HepG2 (cell line): ENCODE measurements around the gene MSANTD1. TPM values are rescaled to one million over a fixed set of nuclear protein-coding genes. Genes with fewer than 3 reads are reported as not detected.

Experiments
- AHR ChIP-seq: IDR thresholded peaks from 2 replicates; pipeline ENCODE4 v1.6.1; 2018; ENCODE audit warnings: missing genetic modification reagents, missing compliant biosample characterization
- ATF7 ChIP-seq, 2 experiments: fragments of 450-650 bp in 1 of 2; sonication (generic) in 1 of 2; formaldehyde crosslinking in 1 of 2; IDR thresholded peaks; 2 replicates each; pipeline versions ENCODE4 v1.4.0 to v1.6.1; 2016 to 2020; ENCODE audit warnings: antibody characterized with exemption in 1 of 2, mild to moderate bottlenecking in 1 of 2, missing genetic modification reagents in 1 of 2
- ERF ChIP-seq: IDR thresholded peaks from 2 replicates; pipeline ENCODE4 v1.6.1; 2018; ENCODE audit warnings: missing biosample characterization, missing genetic modification reagents
- FOXK2 ChIP-seq: fragments of 450-650 bp; IDR thresholded peaks from 2 replicates; pipeline ENCODE4 v1.6.1; 2016
- GATA4 ChIP-seq: sonication (generic); IDR thresholded peaks from 2 replicates; pipeline ENCODE4 v1.6.1; 2016; ENCODE audit warnings: antibody characterized with exemption, low read depth, borderline replicate concordance
- GTF2F1 ChIP-seq: fragments of 150-350 bp; IDR thresholded peaks from 2 replicates; pipeline ENCODE4 v1.6.1; 2014; ENCODE audit warnings: low read length
- KDM5B ChIP-seq: sonication (generic); formaldehyde crosslinking; IDR thresholded peaks from 2 replicates; pipeline ENCODE4 v1.4.0; 2020; ENCODE audit warnings: missing genetic modification reagents, mild to moderate bottlenecking, borderline replicate concordance
- KLF13 ChIP-seq: sonication (generic); formaldehyde crosslinking; IDR thresholded peaks from 2 replicates; pipeline ENCODE4 v1.4.0; 2020; ENCODE audit warnings: mild to moderate bottlenecking, missing genetic modification reagents
- NFATC3 ChIP-seq: sonication (generic); formaldehyde crosslinking; IDR thresholded peaks from 2 replicates; pipeline ENCODE4 v1.5.1; 2020; ENCODE audit warnings: mild to moderate bottlenecking, missing genetic modification reagents
- NONO ChIP-seq, 2 experiments: fragments of 450-650 bp in 1 of 2; sonication (generic) in 1 of 2; formaldehyde crosslinking in 1 of 2; IDR thresholded peaks in 1 of 2; conservative IDR thresholded peaks in 1 of 2; 2 replicates each; pipeline versions ENCODE4 v1.6.1 to v1.8.0; 2017 to 2022; ENCODE audit warnings: mild to moderate bottlenecking in 1 of 2, missing genetic modification reagents in 1 of 2, moderate library complexity in 1 of 2
- NR2F1 ChIP-seq, 2 experiments: fragments of 450-650 bp in 1 of 2; formaldehyde crosslinking in 1 of 2; IDR thresholded peaks; 2 replicates each; pipeline versions ENCODE4 v1.5.0 to v1.6.1; 2016 to 2020; ENCODE audit warnings: mild to moderate bottlenecking in 1 of 2, missing compliant biosample characterization in 1 of 2, missing genetic modification reagents in 1 of 2, moderate library complexity in 1 of 2
- PCBP2 ChIP-seq: fragments of 200-400 bp; formaldehyde crosslinking; optimal IDR thresholded peaks from 2 replicates; pipeline ENCODE3; 2018; ENCODE audit warnings: low read length, low read depth; ENCODE audit not compliant: poor library complexity, severe bottlenecking
- SMAD3 ChIP-seq: sonication (generic); formaldehyde crosslinking; IDR thresholded peaks from 2 replicates; pipeline ENCODE4 v1.4.0; 2020; ENCODE audit warnings: missing genetic modification reagents
- SMARCC2 ChIP-seq: fragments of 450-650 bp; IDR thresholded peaks from 2 replicates; pipeline ENCODE4 v1.6.1; 2017; ENCODE audit warnings: antibody characterized with exemption, mild to moderate bottlenecking
- SPEN ChIP-seq: sonication (generic); formaldehyde crosslinking; IDR thresholded peaks from 2 replicates; pipeline ENCODE4 v1.5.1; 2020; ENCODE audit warnings: low read depth, mild to moderate bottlenecking, missing genetic modification reagents
- TFDP2 ChIP-seq: sonication (generic); formaldehyde crosslinking; IDR thresholded peaks from 2 replicates; pipeline ENCODE4 v1.4.0; 2020; ENCODE audit warnings: missing genetic modification reagents
- WIZ ChIP-seq: sonication (generic); formaldehyde crosslinking; IDR thresholded peaks from 2 replicates; pipeline ENCODE4 v1.5.1; 2020; ENCODE audit warnings: mild to moderate bottlenecking, missing genetic modification reagents
- ZBTB20 ChIP-seq: sonication (generic); formaldehyde crosslinking; IDR thresholded peaks from 2 replicates; pipeline ENCODE4 v1.8.1; 2023; ENCODE audit warnings: missing genetic modification reagents, low read depth, mild to moderate bottlenecking, borderline replicate concordance
- ZBTB33 ChIP-seq: sonication (generic); formaldehyde crosslinking; IDR thresholded peaks from 2 replicates; pipeline ENCODE4 v1.4.0; 2020; ENCODE audit warnings: missing genetic modification reagents
- ZNF296 ChIP-seq: sonication (generic); formaldehyde crosslinking; conservative IDR thresholded peaks from 2 replicates; pipeline ENCODE4 v1.5.0; 2020; ENCODE audit warnings: mild to moderate bottlenecking, missing genetic modification reagents
- ZNF609 ChIP-seq: sonication (generic); formaldehyde crosslinking; IDR thresholded peaks from 2 replicates; pipeline ENCODE4 v1.4.0; 2020; ENCODE audit warnings: mild to moderate bottlenecking, missing genetic modification reagents, borderline replicate concordance
- ZNF616 ChIP-seq: sonication (generic); formaldehyde crosslinking; IDR thresholded peaks from 2 replicates; pipeline ENCODE4 v1.5.0; 2020; ENCODE audit warnings: low read depth, mild to moderate bottlenecking, missing genetic modification reagents
- ZNF644 ChIP-seq: IDR thresholded peaks from 2 replicates; pipeline ENCODE4 v1.6.1; 2016; ENCODE audit warnings: low read depth
- ZSCAN29 ChIP-seq: sonication (generic); formaldehyde crosslinking; conservative IDR thresholded peaks from 2 replicates; pipeline ENCODE4 v1.4.0; 2020; ENCODE audit warnings: mild to moderate bottlenecking, missing genetic modification reagents
- polyA plus RNA-seq, 8 experiments: library from polyadenylated mRNA; depleted of rRNA in 3 of 8; stranded (reverse) in 7 of 8; unstranded in 1 of 8; fragments of >200 nt; fragmentation: Illumina TruSeq in 4 of 8; extraction: Trizol in 4 of 8; gene quantifications; 2 replicates each; pipeline versions ENCODE4 v1.2.1 to v1.2.3, GENCODE V29; 2011 to 2016; ENCODE audit warnings: low read depth in 4 of 8, missing spikeins in 1 of 8, mixed read lengths in 1 of 8; ENCODE audit not compliant: insufficient read depth in 1 of 8
- total RNA-seq, 5 experiments: library from RNA; depleted of rRNA; stranded (reverse); fragments of >200 nt; fragmentation: Illumina TruSeq; extraction: Trizol; gene quantifications; 2 replicates each; pipeline ENCODE4 v1.2.3, GENCODE V29; 2016; ENCODE audit warnings: low read depth in 1 of 5

The MSANTD1 gene
- total and polyA plus RNA-seq, 2 of the 13 experiments (the other 11 are each of a cell fraction or from before 2014, with no cell fraction given), result 0.22 to 0.40 TPM

- TF ChIP-seq TFDP2 (CRISPR knock-in tag), result no peak
- no peak for TF ChIP-seq ZNF296 (CRISPR knock-in tag)
- no peak for TF ChIP-seq AHR (CRISPR knock-in tag)
- TF ChIP-seq ZSCAN29 (CRISPR knock-in tag), result no peak
- TF ChIP-seq ZNF609, result 0 out of 2 replicates have a peak, but pooled peaks have one; percentile 18
- TF ChIP-seq KDM5B (CRISPR knock-in tag), result peak; percentile 80; the same call in 1 of the 2 replicates
- TF ChIP-seq NONO (IDR thresholded peaks at IDR 0.05), result no peak
- TF ChIP-seq NONO (CRISPR knock-in tag; conservative IDR thresholded peaks at IDR 0.05), result peak; percentile 27; the same call in 1 of the 2 replicates
- no peak for TF ChIP-seq FOXK2
- no peak for TF ChIP-seq GTF2F1
- TF ChIP-seq ZBTB33 (CRISPR knock-in tag), result no peak
- TF ChIP-seq NR2F1 (CRISPR knock-in tag; IDR thresholded peaks at IDR 0.05), result no peak
- TF ChIP-seq PCBP2, result no peak
- no peak for TF ChIP-seq KLF13 (CRISPR knock-in tag)
- TF ChIP-seq ZBTB20 (CRISPR knock-in tag), result no peak
- TF ChIP-seq SPEN (CRISPR knock-in tag), result no peak
- no peak for TF ChIP-seq SMAD3 (CRISPR knock-in tag)
- TF ChIP-seq NFATC3, result no peak
- TF ChIP-seq ZNF616 (CRISPR knock-in tag), result no peak
- TF ChIP-seq ATF7 (IDR thresholded peaks at IDR 0.05), result no peak
- TF ChIP-seq ATF7 (CRISPR knock-in tag; IDR thresholded peaks at IDR 0.05), result no peak
- no peak for TF ChIP-seq WIZ
- TF ChIP-seq ZNF644 (CRISPR knock-in tag), result no peak
- TF ChIP-seq SMARCC2, result no peak
- no peak for TF ChIP-seq ERF
- TF ChIP-seq GATA4, result no peak
Observed at GRCh38 chr4:3291969-3292570, 43.1 kb downstream of the MSANTD1 start (continued).
